ENCODE results near the gene TSHZ3. TPM values are rescaled to one million over a fixed set of nuclear protein-coding genes. Genes with fewer than 3 reads are reported as not detected.
A peak's percentile ranks its signal among the peaks of the same experiment; 100 is the strongest.

Gene TSHZ3
- polyA plus RNA-seq, 1 donor from 2014 or later: 2.4 TPM

DNA sequence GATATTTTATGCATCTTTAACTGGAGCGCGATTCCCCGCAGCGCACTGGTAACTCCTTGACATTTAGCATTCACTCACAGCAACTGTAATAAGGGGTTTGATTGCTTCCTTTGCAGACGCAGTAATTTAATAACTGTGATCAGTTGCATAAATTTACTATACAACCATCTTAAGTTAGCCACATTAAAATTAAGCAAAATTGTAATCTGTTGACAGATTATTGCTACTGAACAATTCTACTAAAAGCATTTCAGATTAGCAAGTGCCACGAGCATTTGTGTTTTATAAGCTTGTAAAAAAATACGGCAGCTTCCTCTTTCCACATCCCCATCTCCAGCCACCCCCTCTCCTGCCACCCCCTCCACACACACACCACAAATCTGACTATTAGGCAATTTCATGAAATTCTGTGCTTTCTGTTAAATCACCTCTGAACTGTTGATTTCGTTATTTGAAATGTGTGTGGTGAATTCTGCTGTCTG is 44.4 kb downstream of the TSHZ3 start:
- Histone ChIP-seq H3K27me3 (ENCODE audit: insufficient read depth, low read depth, low read length) (peaks cover 4% of the 10 kb centered on the region), H3F3A (ENCODE audit: insufficient read depth, low read length, poor library complexity, severe bottlenecking) (no peaks in the 10 kb centered on the region), H3K9me3 (ENCODE audit: low read length) (no peaks in the 10 kb centered on the region), H2AFZ (ENCODE audit: low read depth, low read length) (no peak overlapping the region), H3K4me3 (ENCODE audit: low read length) (no peak overlapping the region), H4K20me1 (ENCODE audit: insufficient read depth) (no peaks in the 10 kb centered on the region), H3K79me2 (replicated peaks; ENCODE audit: insufficient read depth, low read length) (no peaks in the 10 kb centered on the region), H3K4me2 (ENCODE audit: low read length) (no peak overlapping the region), H3K9me2 (ENCODE audit: insufficient read depth, low read length) (no peaks in the 10 kb centered on the region), H3K36me3 (ENCODE audit: insufficient read depth, low read length) (no peaks in the 10 kb centered on the region), H3K27ac (ENCODE audit: low read length) (no peak overlapping the region), H3K9ac (ENCODE audit: low read length) (no peak overlapping the region)
- peak; percentile 41 for TF ChIP-seq POLR2AphosphoS5 (IDR thresholded peaks at IDR 0.05)
- TF ChIP-seq TAF1 (IDR thresholded peaks at IDR 0.05; ENCODE audit: low read depth): no peak
- no peak for TF ChIP-seq EZH2 (IDR thresholded peaks at IDR 0.05; ENCODE audit: borderline replicate concordance, insufficient read depth, low read length, poor library complexity, severe bottlenecking)

DNA sequence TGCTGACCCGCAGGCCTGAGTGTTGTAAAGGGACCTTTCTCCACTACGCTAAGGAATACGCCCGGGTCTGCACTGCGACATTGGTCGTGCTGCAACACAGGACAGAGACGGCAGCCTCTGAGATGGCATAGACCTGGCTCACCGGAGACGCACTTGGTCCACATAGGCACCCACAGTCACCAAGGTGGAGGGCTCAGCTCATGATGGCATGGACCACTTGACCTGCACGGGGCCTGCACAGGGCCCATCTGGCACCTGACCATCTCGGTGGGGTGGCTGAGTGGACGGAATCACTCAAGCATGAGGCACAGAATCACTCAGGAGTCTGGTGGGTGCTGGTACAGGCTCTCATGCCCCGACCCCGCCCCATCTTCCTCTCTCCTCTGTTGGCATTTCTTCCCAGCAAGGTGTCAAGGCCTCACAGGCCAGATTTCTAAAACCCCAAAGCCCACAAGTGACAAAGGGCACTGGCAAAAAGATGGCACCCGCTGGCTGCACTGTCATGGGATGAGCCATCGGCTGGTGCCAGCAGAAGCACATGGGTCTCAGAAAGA is 45.9 kb downstream of the TSHZ3 start:
- Histone ChIP-seq H3K9me3 (ENCODE audit: low read length) (no peaks in the 10 kb centered on the region), H2AFZ (ENCODE audit: low read depth, low read length) (no peak overlapping the region), H4K20me1 (ENCODE audit: insufficient read depth) (no peaks in the 10 kb centered on the region), H3K79me2 (replicated peaks; ENCODE audit: insufficient read depth, low read length) (no peaks in the 10 kb centered on the region), H3F3A (ENCODE audit: insufficient read depth, low read length, poor library complexity, severe bottlenecking) (no peaks in the 10 kb centered on the region), H3K4me2 (ENCODE audit: low read length) (no peak overlapping the region), H3K9me2 (ENCODE audit: insufficient read depth, low read length) (no peaks in the 10 kb centered on the region), H3K27ac (ENCODE audit: low read length) (no peak overlapping the region), H3K4me3 (ENCODE audit: low read length) (no peak overlapping the region), H3K27me3 (ENCODE audit: insufficient read depth, low read depth, low read length) (no peaks in the 10 kb centered on the region), H3K36me3 (ENCODE audit: insufficient read depth, low read length) (no peaks in the 10 kb centered on the region), H3K9ac (ENCODE audit: low read length) (no peak overlapping the region)
- TF ChIP-seq, protein P1, sequence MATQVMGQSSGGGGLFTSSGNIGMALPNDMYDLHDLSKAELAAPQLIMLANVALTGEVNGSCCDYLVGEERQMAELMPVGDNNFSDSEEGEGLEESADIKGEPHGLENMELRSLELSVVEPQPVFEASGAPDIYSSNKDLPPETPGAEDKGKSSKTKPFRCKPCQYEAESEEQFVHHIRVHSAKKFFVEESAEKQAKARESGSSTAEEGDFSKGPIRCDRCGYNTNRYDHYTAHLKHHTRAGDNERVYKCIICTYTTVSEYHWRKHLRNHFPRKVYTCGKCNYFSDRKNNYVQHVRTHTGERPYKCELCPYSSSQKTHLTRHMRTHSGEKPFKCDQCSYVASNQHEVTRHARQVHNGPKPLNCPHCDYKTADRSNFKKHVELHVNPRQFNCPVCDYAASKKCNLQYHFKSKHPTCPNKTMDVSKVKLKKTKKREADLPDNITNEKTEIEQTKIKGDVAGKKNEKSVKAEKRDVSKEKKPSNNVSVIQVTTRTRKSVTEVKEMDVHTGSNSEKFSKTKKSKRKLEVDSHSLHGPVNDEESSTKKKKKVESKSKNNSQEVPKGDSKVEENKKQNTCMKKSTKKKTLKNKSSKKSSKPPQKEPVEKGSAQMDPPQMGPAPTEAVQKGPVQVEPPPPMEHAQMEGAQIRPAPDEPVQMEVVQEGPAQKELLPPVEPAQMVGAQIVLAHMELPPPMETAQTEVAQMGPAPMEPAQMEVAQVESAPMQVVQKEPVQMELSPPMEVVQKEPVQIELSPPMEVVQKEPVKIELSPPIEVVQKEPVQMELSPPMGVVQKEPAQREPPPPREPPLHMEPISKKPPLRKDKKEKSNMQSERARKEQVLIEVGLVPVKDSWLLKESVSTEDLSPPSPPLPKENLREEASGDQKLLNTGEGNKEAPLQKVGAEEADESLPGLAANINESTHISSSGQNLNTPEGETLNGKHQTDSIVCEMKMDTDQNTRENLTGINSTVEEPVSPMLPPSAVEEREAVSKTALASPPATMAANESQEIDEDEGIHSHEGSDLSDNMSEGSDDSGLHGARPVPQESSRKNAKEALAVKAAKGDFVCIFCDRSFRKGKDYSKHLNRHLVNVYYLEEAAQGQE (IDR thresholded peaks at IDR 0.05; ENCODE audit: borderline replicate concordance): no peak
- TF ChIP-seq MXI1 (conservative IDR thresholded peaks at IDR 0.05; ENCODE audit: poor library complexity, severe bottlenecking) (no peak), EZH2 (IDR thresholded peaks at IDR 0.05; ENCODE audit: borderline replicate concordance, insufficient read depth, low read length, poor library complexity, severe bottlenecking) (no peak), RAD21 (conservative IDR thresholded peaks at IDR 0.05) (no peak), TAF1 (IDR thresholded peaks at IDR 0.05; ENCODE audit: low read depth) (no peak), POLR2AphosphoS5 (IDR thresholded peaks at IDR 0.05) (no peak)
- TF ChIP-seq, protein P2, sequence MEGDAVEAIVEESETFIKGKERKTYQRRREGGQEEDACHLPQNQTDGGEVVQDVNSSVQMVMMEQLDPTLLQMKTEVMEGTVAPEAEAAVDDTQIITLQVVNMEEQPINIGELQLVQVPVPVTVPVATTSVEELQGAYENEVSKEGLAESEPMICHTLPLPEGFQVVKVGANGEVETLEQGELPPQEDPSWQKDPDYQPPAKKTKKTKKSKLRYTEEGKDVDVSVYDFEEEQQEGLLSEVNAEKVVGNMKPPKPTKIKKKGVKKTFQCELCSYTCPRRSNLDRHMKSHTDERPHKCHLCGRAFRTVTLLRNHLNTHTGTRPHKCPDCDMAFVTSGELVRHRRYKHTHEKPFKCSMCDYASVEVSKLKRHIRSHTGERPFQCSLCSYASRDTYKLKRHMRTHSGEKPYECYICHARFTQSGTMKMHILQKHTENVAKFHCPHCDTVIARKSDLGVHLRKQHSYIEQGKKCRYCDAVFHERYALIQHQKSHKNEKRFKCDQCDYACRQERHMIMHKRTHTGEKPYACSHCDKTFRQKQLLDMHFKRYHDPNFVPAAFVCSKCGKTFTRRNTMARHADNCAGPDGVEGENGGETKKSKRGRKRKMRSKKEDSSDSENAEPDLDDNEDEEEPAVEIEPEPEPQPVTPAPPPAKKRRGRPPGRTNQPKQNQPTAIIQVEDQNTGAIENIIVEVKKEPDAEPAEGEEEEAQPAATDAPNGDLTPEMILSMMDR (IDR thresholded peaks at IDR 0.05; ENCODE audit: poor library complexity, severe bottlenecking): no peak
